MM.1S (cell line): ENCODE results near the gene CCDC117.
A peak's percentile ranks its signal among the peaks of the same experiment; 100 is the strongest.
"Not testable (repeated sequence)": the region's sequence is repeated elsewhere in the genome, so short reads cannot be mapped to it uniquely, and the experiment has no call there.

ENCODE experiments used
- DNase-seq: peaks from one replicate; pipeline ENCODE4 v3.0.0-alpha.2; 2015
- H2AFZ ChIP-seq: fragments of 300-600 bp; sonication (generic); 2 replicates; pipeline ENCODE4 v1.6.0; 2016; ENCODE audit warnings: antibody characterized with exemption, low read length
- H3F3A ChIP-seq: fragments of 300-600 bp; sonication (generic); 2 replicates; pipeline ENCODE4 v1.6.1; 2016; ENCODE audit warnings: mild to moderate bottlenecking, antibody characterized with exemption, low read length, moderate library complexity, mixed read lengths; ENCODE audit not compliant: insufficient read depth
- H3K27ac ChIP-seq: fragments of 300-600 bp; sonication (generic); 2 replicates; pipeline ENCODE4 v1.5.1; 2016; ENCODE audit warnings: mild to moderate bottlenecking, low read length
- H3K27me3 ChIP-seq: fragments of 300-600 bp; sonication (generic); replicated peaks from 2 replicates; pipeline ENCODE4 v1.6.0; 2016; ENCODE audit warnings: low read length; ENCODE audit not compliant: insufficient read depth
- H3K36me3 ChIP-seq: fragments of 300-600 bp; sonication (generic); replicated peaks from 2 replicates; pipeline ENCODE4 v1.6.1; 2016; ENCODE audit warnings: mild to moderate bottlenecking, low read length, mixed read lengths; ENCODE audit not compliant: insufficient read depth
- H3K4me1 ChIP-seq: fragments of 300-600 bp; sonication (generic); 2 replicates; pipeline ENCODE4 v1.6.1; 2016; ENCODE audit warnings: low read length, mixed read lengths
- H3K4me2 ChIP-seq: fragments of 300-600 bp; sonication (generic); 2 replicates; pipeline ENCODE4 v1.6.0; 2016; ENCODE audit warnings: low read depth, low read length
- H3K4me3 ChIP-seq: fragments of 300-600 bp; sonication (generic); 2 replicates; pipeline ENCODE4 v1.5.1; 2016; ENCODE audit warnings: low read length, mixed read lengths
- H3K79me2 ChIP-seq: fragments of 300-600 bp; sonication (generic); 2 replicates; pipeline ENCODE4 v1.6.1; 2016; ENCODE audit warnings: mixed run types, low read length, mixed read lengths
- H3K9ac ChIP-seq: fragments of 300-600 bp; sonication (generic); 2 replicates; pipeline ENCODE4 v1.6.1; 2016; ENCODE audit warnings: low read length, mixed read lengths
- H3K9me2 ChIP-seq: fragments of 300-600 bp; sonication (generic); replicated peaks from 2 replicates; pipeline ENCODE4 v1.6.1; 2016; ENCODE audit warnings: mild to moderate bottlenecking, low read length, mixed read lengths; ENCODE audit not compliant: insufficient read depth
- H3K9me3 ChIP-seq: fragments of 300-600 bp; sonication (generic); replicated peaks from 2 replicates; pipeline ENCODE4 v1.6.1; 2016; ENCODE audit warnings: mild to moderate bottlenecking, low read length, mixed read lengths; ENCODE audit not compliant: insufficient read depth
- H4K20me1 ChIP-seq: fragments of 300-600 bp; sonication (generic); 2 replicates; pipeline ENCODE4 v1.6.1; 2016; ENCODE audit warnings: mild to moderate bottlenecking, low read length, moderate library complexity, mixed read lengths; ENCODE audit not compliant: insufficient read depth
- EZH2 ChIP-seq: fragments of 300-600 bp; sonication (generic); optimal IDR thresholded peaks from 2 replicates; pipeline ENCODE3; 2017; ENCODE audit warnings: low read depth, mild to moderate bottlenecking, antibody characterized with exemption, low read length, mixed read lengths
- EZH2phosphoT487 ChIP-seq: fragments of 300-600 bp; sonication (generic); IDR thresholded peaks from 2 replicates; pipeline ENCODE4 v1.6.1; 2018; ENCODE audit warnings: antibody characterized with exemption, low read length
- TF ChIP-seq, protein P1 (sequence below): fragments of 300-600 bp; sonication (generic); IDR thresholded peaks from 2 replicates; pipeline ENCODE4 v1.5.1; 2016; ENCODE audit warnings: antibody characterized with exemption, low read length, mixed read lengths

Gene CCDC117

DNA sequence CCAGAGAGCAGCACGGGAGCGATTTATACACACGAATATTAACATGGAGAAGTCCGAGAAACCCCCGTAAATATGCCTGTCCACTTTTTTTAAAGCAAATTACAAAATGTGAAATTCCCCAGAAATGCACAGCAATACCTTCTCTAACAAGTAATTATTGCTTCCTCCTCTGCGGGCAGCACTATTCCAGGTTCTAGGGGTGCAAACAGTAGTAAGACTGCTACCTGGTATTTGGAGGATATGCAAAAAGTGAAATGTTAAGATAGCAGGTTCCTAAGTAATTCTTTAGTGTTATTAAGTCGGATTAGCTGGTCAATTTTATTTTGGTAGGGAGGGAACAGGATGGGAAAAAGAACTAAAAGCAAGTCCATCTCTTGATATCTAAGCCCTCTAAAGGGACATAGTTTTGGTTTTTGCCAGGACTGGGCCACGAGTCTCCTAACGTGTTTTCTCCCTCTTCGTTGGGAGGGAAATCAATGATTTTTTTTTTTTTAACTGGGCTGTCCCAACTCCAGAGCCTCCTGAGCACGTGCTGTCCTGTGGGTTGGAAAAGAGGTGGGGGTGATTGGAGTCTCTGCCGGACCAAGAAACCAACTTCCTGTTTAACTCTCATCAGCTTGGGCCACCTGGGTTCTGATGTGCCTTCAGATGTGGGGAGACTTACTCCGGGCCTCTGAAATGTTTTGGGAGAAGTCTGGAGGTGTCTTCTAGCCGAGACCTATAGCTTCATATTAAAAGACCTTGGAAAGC, 29.5 kb downstream of the CCDC117 start:
- no peaks in the 10 kb centered on the region for H4K20me1 ChIP-seq
- peak; percentile 75 for DNase-seq
- H3K4me1 ChIP-seq, result peaks cover 20% of the 10 kb centered on the region
- TF ChIP-seq EZH2phosphoT487 (no peak), EZH2 (no peak)
- TF ChIP-seq, protein P1, sequence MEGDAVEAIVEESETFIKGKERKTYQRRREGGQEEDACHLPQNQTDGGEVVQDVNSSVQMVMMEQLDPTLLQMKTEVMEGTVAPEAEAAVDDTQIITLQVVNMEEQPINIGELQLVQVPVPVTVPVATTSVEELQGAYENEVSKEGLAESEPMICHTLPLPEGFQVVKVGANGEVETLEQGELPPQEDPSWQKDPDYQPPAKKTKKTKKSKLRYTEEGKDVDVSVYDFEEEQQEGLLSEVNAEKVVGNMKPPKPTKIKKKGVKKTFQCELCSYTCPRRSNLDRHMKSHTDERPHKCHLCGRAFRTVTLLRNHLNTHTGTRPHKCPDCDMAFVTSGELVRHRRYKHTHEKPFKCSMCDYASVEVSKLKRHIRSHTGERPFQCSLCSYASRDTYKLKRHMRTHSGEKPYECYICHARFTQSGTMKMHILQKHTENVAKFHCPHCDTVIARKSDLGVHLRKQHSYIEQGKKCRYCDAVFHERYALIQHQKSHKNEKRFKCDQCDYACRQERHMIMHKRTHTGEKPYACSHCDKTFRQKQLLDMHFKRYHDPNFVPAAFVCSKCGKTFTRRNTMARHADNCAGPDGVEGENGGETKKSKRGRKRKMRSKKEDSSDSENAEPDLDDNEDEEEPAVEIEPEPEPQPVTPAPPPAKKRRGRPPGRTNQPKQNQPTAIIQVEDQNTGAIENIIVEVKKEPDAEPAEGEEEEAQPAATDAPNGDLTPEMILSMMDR, result no peak
- H3K79me2 ChIP-seq, result peaks cover 59% of the 10 kb centered on the region
- peak overlapping the region; percentile 76 for H3K4me2 ChIP-seq
- H2AFZ ChIP-seq, result no peak overlapping the region
- H3F3A ChIP-seq, result peaks cover 57% of the 10 kb centered on the region
- peak overlapping the region; percentile 52 for H3K4me3 ChIP-seq
- H3K36me3 ChIP-seq, result peaks cover 3% of the 10 kb centered on the region; the same call in 1 of the 2 replicates
- no peaks in the 10 kb centered on the region for H3K27me3 ChIP-seq
- H3K9me3 ChIP-seq, result no peaks in the 10 kb centered on the region
- H3K9me2 ChIP-seq, result no peaks in the 10 kb centered on the region
- peak overlapping the region; percentile 100 for H3K9ac ChIP-seq
- H3K27ac ChIP-seq, result peak overlapping the region; percentile 96

DNA sequence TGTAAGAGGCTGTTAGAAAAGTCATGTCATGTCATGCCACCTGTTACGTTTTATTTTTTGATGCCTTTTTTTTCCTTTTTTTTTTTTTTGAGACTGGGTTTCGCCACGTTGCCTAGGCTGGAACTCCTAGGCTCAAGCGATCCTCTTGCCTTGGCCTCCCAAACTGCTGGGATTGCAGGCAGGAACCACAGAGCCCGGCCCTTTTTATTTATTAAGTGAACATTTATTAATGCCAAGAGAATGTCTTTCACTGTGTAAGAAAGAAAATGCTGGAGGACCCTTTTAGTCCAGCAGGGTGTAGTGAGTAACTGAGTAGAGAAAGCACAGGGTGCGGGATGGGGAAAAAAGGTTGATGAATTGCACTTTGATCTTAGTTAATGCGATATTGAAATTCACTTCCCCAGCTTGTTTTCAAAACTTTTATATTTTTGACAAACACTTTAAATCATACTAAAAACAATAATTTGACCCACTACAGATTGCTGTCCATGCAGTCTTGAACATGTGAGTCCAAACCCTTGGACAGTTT, 30.2 kb downstream of the CCDC117 start:
- no peaks in the 10 kb centered on the region for H3K9me2 ChIP-seq
- H3K9ac ChIP-seq, result peak overlapping the region; percentile 100
- peak overlapping the region; percentile 76 for H3K4me2 ChIP-seq
- peaks cover 53% of the 10 kb centered on the region for H3K79me2 ChIP-seq
- H3K27me3 ChIP-seq, result no peaks in the 10 kb centered on the region
- peak overlapping the region; percentile 96 for H3K27ac ChIP-seq
- no peak for TF ChIP-seq EZH2
- TF ChIP-seq, protein P1, result peak; percentile 51
- peaks cover 51% of the 10 kb centered on the region for H3F3A ChIP-seq
- peak overlapping the region; percentile 52; the same call in 1 of the 2 replicates for H3K4me3 ChIP-seq
- H3K4me1 ChIP-seq, result peaks cover 17% of the 10 kb centered on the region
- DNase-seq, result peak; percentile 68
- no peak overlapping the region for H2AFZ ChIP-seq
- no peaks in the 10 kb centered on the region for H3K36me3 ChIP-seq
- H3K9me3 ChIP-seq, result no peaks in the 10 kb centered on the region
- no peaks in the 10 kb centered on the region for H4K20me1 ChIP-seq

DNA sequence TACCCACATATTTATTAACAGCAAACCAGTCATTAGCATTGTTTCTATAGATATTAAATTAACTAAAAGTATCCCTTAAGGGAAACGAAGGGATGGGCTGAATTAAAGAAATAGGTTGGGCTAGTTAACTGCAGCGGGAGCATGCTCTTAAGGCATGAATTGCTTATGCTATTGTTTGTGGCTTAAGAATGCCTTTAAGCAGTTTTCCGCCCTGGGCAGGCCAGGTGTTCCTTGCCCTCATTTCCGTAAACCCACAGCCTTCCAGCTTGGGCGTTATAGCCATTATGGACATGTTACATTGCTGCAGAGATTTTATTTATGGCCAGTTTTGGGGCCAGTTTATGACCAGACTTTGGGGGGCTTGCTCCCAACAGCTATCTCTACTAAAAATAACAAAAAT, 32.9 kb downstream of the CCDC117 start:
- H3K27ac ChIP-seq, H2AFZ ChIP-seq, H3K4me2 ChIP-seq, H3K9me3 ChIP-seq, H3K36me3 ChIP-seq, H3K27me3 ChIP-seq, H3K4me3 ChIP-seq, H4K20me1 ChIP-seq, H3K9me2 ChIP-seq, H3K9ac ChIP-seq, DNase-seq: not testable (repeated sequence)
- H3K79me2 ChIP-seq, result peaks cover 26% of the 10 kb centered on the region
- H3K4me1 ChIP-seq, result peaks cover 17% of the 10 kb centered on the region
- H3F3A ChIP-seq, result peaks cover 26% of the 10 kb centered on the region

DNA sequence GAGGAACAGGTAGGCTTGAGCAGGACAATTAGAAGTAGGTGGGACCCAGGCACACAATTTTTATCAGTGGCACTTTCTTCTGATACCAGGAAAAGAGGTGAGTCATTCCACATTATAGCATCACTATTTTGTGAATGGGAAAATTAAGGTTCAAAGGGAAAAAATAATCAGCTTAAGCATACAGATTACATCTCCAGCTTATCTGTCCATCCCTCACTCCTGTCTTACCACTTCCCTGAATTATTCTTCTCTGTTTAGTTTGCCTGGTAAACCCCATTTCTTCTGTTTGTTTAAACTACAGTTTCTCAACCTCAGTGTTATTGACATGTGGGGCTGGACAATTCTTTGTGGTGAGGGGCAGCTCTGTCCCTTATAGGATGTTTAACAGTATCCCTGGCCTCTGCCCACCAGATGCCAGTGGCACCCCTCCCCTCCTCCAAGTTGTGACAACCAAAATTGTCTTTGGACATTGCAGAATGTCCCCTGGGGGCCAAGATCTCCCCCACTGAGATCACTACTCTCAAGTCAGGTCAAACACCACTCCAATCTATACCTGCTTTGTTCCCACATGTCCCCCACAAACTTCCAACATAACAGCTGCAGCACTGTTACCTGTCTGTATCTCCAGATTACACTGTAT, 36.3 kb downstream of the CCDC117 start:
- no peak for DNase-seq
- H2AFZ ChIP-seq, result no peak overlapping the region
- TF ChIP-seq EZH2, result no peak
- TF ChIP-seq EZH2phosphoT487, result no peak
- TF ChIP-seq, protein P1, result no peak
- H3K4me2 ChIP-seq, result no peak overlapping the region
- no peaks in the 10 kb centered on the region for H3K9me3 ChIP-seq
- no peaks in the 10 kb centered on the region for H3K27me3 ChIP-seq
- peaks cover 24% of the 10 kb centered on the region for H3F3A ChIP-seq
- no peaks in the 10 kb centered on the region for H4K20me1 ChIP-seq
- no peak overlapping the region for H3K27ac ChIP-seq
- H3K9ac ChIP-seq, result no peak overlapping the region
- peaks cover 30% of the 10 kb centered on the region for H3K4me1 ChIP-seq
- no peaks in the 10 kb centered on the region for H3K9me2 ChIP-seq
- H3K4me3 ChIP-seq, result no peak overlapping the region
- peaks cover 18% of the 10 kb centered on the region; the same call in 1 of the 2 replicates for H3K79me2 ChIP-seq
- no peaks in the 10 kb centered on the region for H3K36me3 ChIP-seq
